Spleen (tissue), 11 donors: ENCODE data around the gene AGBL1. TPM values are rescaled to one million over a fixed set of nuclear protein-coding genes. Genes with fewer than 3 reads are reported as not detected.

Experiments used
- DNase-seq: peaks from one replicate; pipeline ENCODE4 v3.0.0-alpha.2; 2020
- H3K27ac ChIP-seq, 8 donors: fragments of 200-600 bp; sonication (generic) in 7 of 8; 1 replicate in 4 of 8; 2 replicates in 4 of 8; pipeline versions ENCODE4 v1.5.0 to v1.8.0; 2016 to 2021; ENCODE audit warnings: inconsistent platforms in 4 of 8, mild to moderate bottlenecking in 4 of 8, moderate library complexity in 1 of 8
- H3K27me3 ChIP-seq, 7 donors: fragments of 200-600 bp; sonication (generic) in 6 of 7; replicated peaks in 1 of 7; 1 replicate in 4 of 7; 2 replicates in 3 of 7; pipeline versions ENCODE4 v1.5.0 to v1.8.0; 2016 to 2021; ENCODE audit warnings: inconsistent platforms in 3 of 7, mild to moderate bottlenecking in 1 of 7
- H3K36me3 ChIP-seq, 6 donors: fragments of 200-600 bp; sonication (generic) in 5 of 6; 1 replicate in 4 of 6; 2 replicates in 2 of 6; pipeline versions ENCODE4 v1.5.0 to v1.8.0; 2016 to 2021; ENCODE audit warnings: inconsistent platforms in 2 of 6
- H3K4me1 ChIP-seq, 6 donors: fragments of 200-600 bp; sonication (generic) in 5 of 6; 1 replicate in 3 of 6; 2 replicates in 3 of 6; pipeline versions ENCODE4 v1.5.0 to v1.8.0; 2016 to 2021; ENCODE audit warnings: inconsistent platforms in 3 of 6
- H3K4me3 ChIP-seq, 8 donors: fragments of 200-600 bp; sonication (generic) in 7 of 8; 1 replicate in 4 of 8; 2 replicates in 4 of 8; pipeline versions ENCODE4 v1.5.0 to v1.8.0; 2016 to 2021; ENCODE audit warnings: inconsistent platforms in 4 of 8, mild to moderate bottlenecking in 4 of 8, moderate library complexity in 2 of 8
- H3K9me3 ChIP-seq, 8 donors: fragments of 200-600 bp; sonication (generic) in 7 of 8; 1 replicate in 4 of 8; 2 replicates in 4 of 8; pipeline versions ENCODE4 v1.5.0 to v1.8.0; 2016 to 2021; ENCODE audit warnings: inconsistent platforms in 4 of 8
- CTCF ChIP-seq, 11 experiments: fragments of 200-600 bp in 7 of 11; fragments of 450-650 bp in 4 of 11; sonication (generic) in 4 of 11; IDR thresholded peaks in 8 of 11; conservative IDR thresholded peaks in 3 of 11; 1 replicate in 7 of 11; 2 replicates in 4 of 11; pipeline versions ENCODE4 v1.4.0 to v1.8.0; 2016 to 2021; ENCODE audit warnings: antibody characterized with exemption in 11 of 11, inconsistent platforms in 4 of 11, mild to moderate bottlenecking in 1 of 11
- POLR2A ChIP-seq, 3 donors: fragments of 450-650 bp; IDR thresholded peaks; one replicate each; pipeline ENCODE4 v1.5.1; 2017; ENCODE audit warnings: antibody characterized with exemption in 3 of 3, mild to moderate bottlenecking in 1 of 3
- POLR2AphosphoS5 ChIP-seq, 3 donors: sonication (generic); formaldehyde crosslinking; IDR thresholded peaks; one replicate each; pipeline ENCODE4 v1.5.1; 2017; ENCODE audit warnings: antibody characterized with exemption in 3 of 3
- WGBS, 5 donors: extraction: QIAGEN DNeasy Blood & Tissue Kit in 3 of 5; methylation state at CpG; one replicate each; pipeline versions ENCODE4 v1.1.5 to v1.1.7; 2013 to 2018; 5-methylcytosine and 5-hydroxymethylcytosine counted together
- intact Hi-C: fragments of 100-400 bp; cut with DNase I; formaldehyde crosslinking; loops from one replicate; pipeline ENCODE4 v1.15.0; 2023; ENCODE audit warnings: low total_unique reads
- polyA plus RNA-seq, 3 donors: library from polyadenylated mRNA; stranded (reverse); fragments of 200-250 nt; gene quantifications; one replicate each; pipeline ENCODE4 v1.2.1, GENCODE V29; 2013
- total RNA-seq, 7 donors: library from RNA; depleted of rRNA in 3 of 7; stranded (reverse); fragments of >200 nt in 3 of 7; fragmentation: NEBNext Ultra II Directional in 4 of 7; extraction: Animal tissue kit (Norgen Biotek cat#: 25700) in 4 of 7; gene quantifications; one replicate each; pipeline versions ENCODE4 v1.1.0 to v1.2.1, GENCODE V29; 2016 to 2021
- donor health status: healthy with polysubstance abuse.
- donor health status: DM: no; HTN: no; CAD: no; lungs with moderate emphysema.
- donor health status: DM: no; HTN: no; CAD: no.
- donor health status: Bipolar disorder and iron deficiency.
- donor health status: healthy.
- donor health status: DM: no; HTN: no; CAD: no.
- donor health status: DM: yes; HTN: yes; CAD: no.

Gene AGBL1
- total and polyA plus RNA-seq, 10 donors: not detected

- H3K36me3 ChIP-seq: no peaks in the 10 kb centered on the region
- no peak for DNase-seq
- peaks cover 0 to 2% (median 0%) of the 10 kb centered on the region in 7 donors for H3K27me3 ChIP-seq
- H3K27ac ChIP-seq: no peak overlapping the region
- TF ChIP-seq CTCF (IDR thresholded peaks at IDR 0.05 in 8 of 11, conservative IDR thresholded peaks at IDR 0.05 in 3 of 11): no peak
- intact Hi-C loops: no loop called here
- no peaks in the 10 kb centered on the region for H3K4me1 ChIP-seq
- H3K9me3 ChIP-seq: no peaks in the 10 kb centered on the region
- 58 to 79% (median 68%) methylated on average over 7 of the region's 7 CpGs for WGBS, 5 donors
- no peak overlapping the region for H3K4me3 ChIP-seq
Observed at GRCh38 chr15:86199467-86200145, 119.9 kb downstream of the AGBL1 start.

GRCh38 chr15:86201313-86202008 lies 121.8 kb downstream of the AGBL1 start:
- 65 to 86% (median 79%) methylated on average over 3 of the region's 3 CpGs for WGBS, 5 donors
- H3K27ac ChIP-seq: no peak overlapping the region
- TF ChIP-seq POLR2A (IDR thresholded peaks at IDR 0.05) (no peak), POLR2AphosphoS5 (IDR thresholded peaks at IDR 0.05) (no peak), CTCF (IDR thresholded peaks at IDR 0.05 in 8 of 11, conservative IDR thresholded peaks at IDR 0.05 in 3 of 11) (no peak)
- H3K36me3 ChIP-seq: no peaks in the 10 kb centered on the region
- DNase-seq: no peak
- no peak overlapping the region for H3K4me3 ChIP-seq
- H3K27me3 ChIP-seq: peaks cover 0 to 4% (median 0%) of the 10 kb centered on the region in 7 donors
- no peaks in the 10 kb centered on the region for H3K9me3 ChIP-seq
- intact Hi-C loops: no loop called here
- no peaks in the 10 kb centered on the region for H3K4me1 ChIP-seq

GRCh38 chr15:86203462-86203861 lies 123.8 kb downstream of the AGBL1 start:
- DNase-seq: no peak
- Histone ChIP-seq H3K4me3 (no peak overlapping the region), H3K4me1 (no peaks in the 10 kb centered on the region), H3K9me3 (no peaks in the 10 kb centered on the region), H3K27me3 (peaks cover 0 to 4% (median 0%) of the 10 kb centered on the region in 7 donors), H3K27ac (no peak overlapping the region), H3K36me3 (no peaks in the 10 kb centered on the region)
- WGBS, 5 donors: 56 to 77% (median 72%) methylated on average over 2 of the region's 2 CpGs
- intact Hi-C loops: no loop called here
- TF ChIP-seq CTCF (IDR thresholded peaks at IDR 0.05 in 8 of 11, conservative IDR thresholded peaks at IDR 0.05 in 3 of 11) (no peak), POLR2A (IDR thresholded peaks at IDR 0.05) (no peak), POLR2AphosphoS5 (IDR thresholded peaks at IDR 0.05) (no peak)

- Histone ChIP-seq H3K9me3 (peaks cover 0 to 3% (median 0%) of the 10 kb centered on the region in 8 donors), H3K27ac (no peak overlapping the region), H3K36me3 (no peaks in the 10 kb centered on the region), H3K4me3 (no peak overlapping the region), H3K27me3 (peaks cover 0 to 4% (median 0%) of the 10 kb centered on the region in 7 donors), H3K4me1 (no peaks in the 10 kb centered on the region)
- DNase-seq: no peak
- 61 to 73% (median 64%) methylated on average over 2 of the region's 2 CpGs for WGBS, 5 donors
- intact Hi-C loops: no loop called here
- TF ChIP-seq CTCF (IDR thresholded peaks at IDR 0.05 in 8 of 11, conservative IDR thresholded peaks at IDR 0.05 in 3 of 11) (no peak), POLR2A (IDR thresholded peaks at IDR 0.05) (no peak), POLR2AphosphoS5 (IDR thresholded peaks at IDR 0.05) (no peak)
Observed at GRCh38 chr15:86205096-86205495, 125.4 kb downstream of the AGBL1 start.
